ENCODE results near the gene PSTK. TPM values are rescaled to one million over a fixed set of nuclear protein-coding genes. Genes with fewer than 3 reads are reported as not detected.

PSTK gene
- total and polyA plus RNA-seq, 2 of the 13 experiments (the other 11 are each of a cell fraction or from before 2014, with no cell fraction given), result 8.2 to 9.3 TPM

- TF ChIP-seq HMGXB3 (CRISPR knock-in tag; IDR thresholded peaks at IDR 0.05; ENCODE audit: borderline replicate concordance) (peak; percentile 80), KDM3A (CRISPR knock-in tag; IDR thresholded peaks at IDR 0.05; ENCODE audit: low read depth) (no peak), ATF7-NPFF (CRISPR knock-in tag; IDR thresholded peaks at IDR 0.05; ENCODE audit: low read depth) (peak; percentile 43), ZNF678 (CRISPR knock-in tag; IDR thresholded peaks at IDR 0.05) (0 out of 2 replicates have a peak, but pooled peaks have one; percentile 74), HIVEP1 (CRISPR knock-in tag; IDR thresholded peaks at IDR 0.05) (0 out of 2 replicates have a peak, but pooled peaks have one; percentile 13), ZNF317 (CRISPR knock-in tag; IDR thresholded peaks at IDR 0.05) (peak; percentile 69; the same call in 1 of the 2 replicates), CENPX (CRISPR knock-in tag; IDR thresholded peaks at IDR 0.05) (no peak), ZNF343 (CRISPR knock-in tag; IDR thresholded peaks at IDR 0.05) (peak; percentile 71; the same call in 1 of the 2 replicates), ZNF503 (CRISPR knock-in tag; IDR thresholded peaks at IDR 0.05) (no peak), ZNF713 (CRISPR knock-in tag; IDR thresholded peaks at IDR 0.05) (no peak), GPN1 (CRISPR knock-in tag; IDR thresholded peaks at IDR 0.05; ENCODE audit: borderline replicate concordance) (peak; percentile 13; the same call in 1 of the 2 replicates), RNF2 (conservative IDR thresholded peaks at IDR 0.05; ENCODE audit: low read depth) (no peak; the same call in 1 of the 2 replicates), MIXL1 (CRISPR knock-in tag; IDR thresholded peaks at IDR 0.05) (peak; percentile 52), KAT2B (IDR thresholded peaks at IDR 0.05; ENCODE audit: borderline replicate concordance, low read depth, low read length) (no peak), ZNF12 (CRISPR knock-in tag; IDR thresholded peaks at IDR 0.05) (peak; percentile 81), SRF (IDR thresholded peaks at IDR 0.05; ENCODE audit: low read depth, low read length) (0 out of 2 replicates have a peak, but pooled peaks have one; percentile 1), ZNF629 (CRISPR knock-in tag; conservative IDR thresholded peaks at IDR 0.05) (peak; percentile 34; the same call in 1 of the 2 replicates), IRX3 (CRISPR knock-in tag; IDR thresholded peaks at IDR 0.05; ENCODE audit: borderline replicate concordance, low read depth) (0 out of 2 replicates have a peak, but pooled peaks have one; percentile 38), ZNF354B (CRISPR knock-in tag; IDR thresholded peaks at IDR 0.05) (0 out of 2 replicates have a peak, but pooled peaks have one; percentile 8), ETV5 (CRISPR knock-in tag; IDR thresholded peaks at IDR 0.05; ENCODE audit: borderline replicate concordance) (no peak; the same call in 1 of the 2 replicates)
- TF ChIP-seq, protein P1, sequence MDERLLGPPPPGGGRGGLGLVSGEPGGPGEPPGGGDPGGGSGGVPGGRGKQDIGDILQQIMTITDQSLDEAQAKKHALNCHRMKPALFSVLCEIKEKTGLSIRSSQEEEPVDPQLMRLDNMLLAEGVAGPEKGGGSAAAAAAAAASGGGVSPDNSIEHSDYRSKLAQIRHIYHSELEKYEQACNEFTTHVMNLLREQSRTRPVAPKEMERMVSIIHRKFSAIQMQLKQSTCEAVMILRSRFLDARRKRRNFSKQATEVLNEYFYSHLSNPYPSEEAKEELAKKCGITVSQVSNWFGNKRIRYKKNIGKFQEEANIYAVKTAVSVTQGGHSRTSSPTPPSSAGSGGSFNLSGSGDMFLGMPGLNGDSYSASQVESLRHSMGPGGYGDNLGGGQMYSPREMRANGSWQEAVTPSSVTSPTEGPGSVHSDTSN (CRISPR knock-in tag; IDR thresholded peaks at IDR 0.05), result no peak
- TF ChIP-seq, protein P2, sequence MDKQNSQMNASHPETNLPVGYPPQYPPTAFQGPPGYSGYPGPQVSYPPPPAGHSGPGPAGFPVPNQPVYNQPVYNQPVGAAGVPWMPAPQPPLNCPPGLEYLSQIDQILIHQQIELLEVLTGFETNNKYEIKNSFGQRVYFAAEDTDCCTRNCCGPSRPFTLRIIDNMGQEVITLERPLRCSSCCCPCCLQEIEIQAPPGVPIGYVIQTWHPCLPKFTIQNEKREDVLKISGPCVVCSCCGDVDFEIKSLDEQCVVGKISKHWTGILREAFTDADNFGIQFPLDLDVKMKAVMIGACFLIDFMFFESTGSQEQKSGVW (CRISPR knock-in tag; IDR thresholded peaks at IDR 0.05; ENCODE audit: borderline replicate concordance), result 0 out of 2 replicates have a peak, but pooled peaks have one; percentile 18
Observed at GRCh38 chr10:123008355-123009104, 28.3 kb downstream of the PSTK start, which contains the start of the genes ACADSB and IKZF5 (continued).
